ENCODE results near the gene SREK1.
"Not testable (repeated sequence)": the region's sequence is repeated elsewhere in the genome, so short reads cannot be mapped to it uniquely, and the experiment has no call there.

The SREK1 gene, protein sequence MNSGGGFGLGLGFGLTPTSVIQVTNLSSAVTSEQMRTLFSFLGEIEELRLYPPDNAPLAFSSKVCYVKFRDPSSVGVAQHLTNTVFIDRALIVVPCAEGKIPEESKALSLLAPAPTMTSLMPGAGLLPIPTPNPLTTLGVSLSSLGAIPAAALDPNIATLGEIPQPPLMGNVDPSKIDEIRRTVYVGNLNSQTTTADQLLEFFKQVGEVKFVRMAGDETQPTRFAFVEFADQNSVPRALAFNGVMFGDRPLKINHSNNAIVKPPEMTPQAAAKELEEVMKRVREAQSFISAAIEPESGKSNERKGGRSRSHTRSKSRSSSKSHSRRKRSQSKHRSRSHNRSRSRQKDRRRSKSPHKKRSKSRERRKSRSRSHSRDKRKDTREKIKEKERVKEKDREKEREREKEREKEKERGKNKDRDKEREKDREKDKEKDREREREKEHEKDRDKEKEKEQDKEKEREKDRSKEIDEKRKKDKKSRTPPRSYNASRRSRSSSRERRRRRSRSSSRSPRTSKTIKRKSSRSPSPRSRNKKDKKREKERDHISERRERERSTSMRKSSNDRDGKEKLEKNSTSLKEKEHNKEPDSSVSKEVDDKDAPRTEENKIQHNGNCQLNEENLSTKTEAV

DNA sequence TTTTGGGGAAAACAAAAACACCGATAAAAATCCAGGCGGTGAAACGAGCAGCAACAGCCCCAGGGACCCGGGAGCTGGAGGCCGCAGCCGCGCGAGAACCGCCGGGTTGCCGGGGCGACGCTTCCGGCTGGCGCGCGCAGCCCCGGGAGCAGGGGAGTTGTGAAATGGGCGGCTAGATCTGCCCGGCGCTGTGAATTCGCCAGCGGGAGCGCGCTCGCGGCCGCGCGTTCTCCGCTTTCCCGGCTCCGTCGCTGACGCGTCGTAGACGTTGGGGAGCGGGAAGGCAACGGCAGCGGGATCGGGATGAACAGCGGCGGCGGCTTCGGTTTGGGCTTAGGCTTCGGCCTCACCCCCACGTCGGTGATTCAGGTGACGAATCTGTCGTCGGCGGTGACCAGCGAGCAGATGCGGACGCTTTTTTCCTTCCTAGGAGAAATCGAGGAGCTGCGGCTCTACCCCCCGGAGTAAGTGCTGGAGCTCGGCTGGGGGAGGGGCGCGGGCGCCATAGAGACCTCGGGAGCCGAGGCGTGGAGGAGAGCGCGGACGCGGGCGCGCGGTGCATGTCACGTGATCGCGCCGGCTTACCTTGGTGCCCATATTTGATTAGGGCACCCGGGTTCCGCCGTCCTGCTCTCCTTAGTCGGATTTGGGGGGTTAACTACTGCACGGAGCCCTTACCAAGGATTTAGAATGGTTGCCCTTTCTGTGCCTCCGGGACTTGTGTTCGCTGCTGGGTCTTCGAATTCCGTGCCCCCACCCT lies at the start of gene SREK1:
SREK1 (plus strand) TSS at position 227 of the 760 bp plus-strand sequence; CDS start at position 304, 77 bp downstream.
- peak; percentile 95 for DNase-seq (ENCODE audit: low read depth)

DNA sequence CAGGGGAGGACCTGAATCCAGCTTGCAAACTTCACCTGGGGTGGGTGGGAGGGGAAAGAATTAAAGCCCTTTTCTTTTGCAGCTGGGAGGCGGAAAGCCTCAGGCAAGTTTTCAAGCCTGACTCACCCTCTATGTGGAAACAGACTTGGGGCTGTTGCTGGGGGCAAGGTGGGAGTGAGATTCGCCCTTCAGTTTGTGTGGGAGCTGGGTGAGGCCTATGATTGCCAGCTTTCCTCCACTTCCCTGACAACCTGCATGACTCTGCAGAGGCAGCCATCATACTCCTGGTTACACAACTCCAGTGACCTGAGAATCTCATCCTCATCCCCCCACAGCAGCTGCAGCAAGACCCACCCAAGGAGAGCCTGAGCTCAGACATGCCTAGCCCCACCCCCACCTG lies 43.2 kb upstream of the SREK1 start:
- no peak for DNase-seq (ENCODE audit: low read depth)

DNA sequence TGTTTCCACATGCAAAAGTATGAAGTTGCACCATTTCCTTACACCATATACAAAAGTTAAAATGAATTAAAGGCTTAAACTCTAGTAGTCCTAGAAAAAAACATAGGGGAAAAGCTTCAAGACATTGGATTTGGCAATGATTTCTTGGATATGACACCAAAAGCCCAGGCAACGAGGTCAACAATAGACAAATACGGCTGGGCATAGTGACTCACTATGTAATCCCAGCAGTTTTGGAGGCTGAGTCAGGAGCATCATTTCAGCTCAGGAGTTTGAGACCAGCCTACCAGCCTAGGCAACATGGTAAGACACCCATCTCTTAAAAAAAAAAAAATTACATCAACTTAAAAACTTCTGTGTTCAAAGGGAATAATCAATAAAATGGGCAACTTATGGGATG lies 30.9 kb upstream of the SREK1 start:
- peak; percentile 65 for DNase-seq (ENCODE audit: low read depth)

DNA sequence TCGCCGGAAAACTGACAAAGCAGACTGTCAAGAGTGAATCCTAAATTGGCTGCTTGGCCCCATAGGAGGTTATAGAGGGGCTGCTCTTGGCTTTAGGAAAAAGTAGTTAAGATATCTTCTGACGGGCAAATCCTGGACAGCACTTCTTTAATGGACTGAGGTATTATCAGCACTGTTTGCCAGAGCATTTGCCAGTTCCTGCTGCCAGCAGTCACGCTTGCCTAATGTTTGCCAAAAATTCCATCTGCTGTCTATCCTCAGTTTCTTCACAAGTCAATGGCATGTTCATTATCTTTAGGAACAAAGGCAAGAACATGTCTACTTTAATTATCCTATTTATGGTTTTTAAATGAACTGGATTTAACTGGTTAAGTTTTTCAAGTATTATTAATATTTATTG lies 25.8 kb upstream of the SREK1 start:
- no peak for DNase-seq (ENCODE audit: low read depth)

DNA sequence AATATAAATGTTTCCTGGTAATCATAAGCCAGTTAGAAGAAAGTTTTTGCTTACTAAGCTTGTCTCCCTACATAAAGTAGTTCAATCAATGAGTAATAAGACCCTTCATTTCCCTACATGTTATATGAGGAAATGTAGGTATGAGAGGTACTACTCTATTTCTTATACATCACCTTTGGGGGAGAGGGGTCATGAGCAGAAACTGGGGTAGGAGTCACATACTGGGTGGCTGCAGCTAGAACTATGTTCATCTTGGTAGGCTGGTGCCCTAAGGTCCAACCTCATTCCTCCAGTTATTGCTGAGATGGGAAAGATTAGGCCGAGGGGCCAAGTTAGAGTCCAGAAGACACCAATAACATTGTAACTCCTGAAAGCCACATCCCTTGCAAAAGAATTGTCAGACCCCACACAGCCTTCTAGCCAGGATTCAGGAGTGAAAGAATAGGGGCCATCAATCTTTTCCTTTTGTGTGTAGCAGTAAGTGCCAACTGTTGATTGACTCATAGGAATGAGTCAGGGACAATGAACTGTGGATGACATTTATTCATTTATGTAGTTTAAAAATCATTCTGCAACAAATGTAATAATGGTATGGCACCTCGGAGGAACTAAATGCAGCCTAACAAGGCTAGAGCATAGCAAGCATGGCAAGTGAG lies 21.6 kb upstream of the SREK1 start:
- peak; percentile 36 for DNase-seq (ENCODE audit: low read depth)

DNA sequence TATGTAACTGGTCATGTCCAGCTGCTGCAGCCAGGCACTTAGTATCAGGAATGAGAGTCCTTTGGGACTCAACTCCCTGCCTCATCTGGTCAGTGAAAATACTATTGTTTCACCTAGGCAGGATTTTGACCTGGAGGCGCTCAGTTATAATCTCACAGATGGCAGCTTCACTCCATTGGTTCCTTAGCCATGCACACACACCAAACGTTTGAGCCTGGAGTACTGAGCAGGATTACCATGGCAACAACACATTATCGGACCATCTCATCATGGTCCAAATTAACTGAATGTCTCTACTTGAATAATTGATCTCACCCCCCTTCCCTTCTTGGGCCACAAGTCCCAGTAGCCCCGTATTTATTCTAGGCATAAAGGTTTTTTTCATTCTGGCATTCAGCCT lies 15.0 kb upstream of the SREK1 start:
- no peak for DNase-seq (ENCODE audit: low read depth)

DNA sequence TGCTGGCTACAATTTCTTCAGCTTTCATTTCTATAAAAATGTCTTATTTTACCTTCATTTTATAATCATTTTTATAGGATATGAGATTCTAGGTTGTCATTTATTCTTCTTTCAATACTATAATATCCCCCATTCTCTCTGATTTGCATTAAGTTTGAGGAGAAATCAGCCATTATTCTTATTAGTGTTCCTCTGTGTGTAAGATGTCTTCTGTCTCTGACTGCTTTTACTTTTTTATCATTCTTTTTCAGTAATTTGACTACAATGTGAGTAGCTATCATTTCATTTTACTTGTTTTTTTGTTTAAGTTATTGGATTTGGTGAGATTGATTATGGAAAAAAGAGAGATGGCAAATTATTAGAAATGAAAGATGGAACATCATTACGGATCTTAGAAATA lies 13.6 kb upstream of the SREK1 start:
- DNase-seq (ENCODE audit: low read depth): no peak

DNA sequence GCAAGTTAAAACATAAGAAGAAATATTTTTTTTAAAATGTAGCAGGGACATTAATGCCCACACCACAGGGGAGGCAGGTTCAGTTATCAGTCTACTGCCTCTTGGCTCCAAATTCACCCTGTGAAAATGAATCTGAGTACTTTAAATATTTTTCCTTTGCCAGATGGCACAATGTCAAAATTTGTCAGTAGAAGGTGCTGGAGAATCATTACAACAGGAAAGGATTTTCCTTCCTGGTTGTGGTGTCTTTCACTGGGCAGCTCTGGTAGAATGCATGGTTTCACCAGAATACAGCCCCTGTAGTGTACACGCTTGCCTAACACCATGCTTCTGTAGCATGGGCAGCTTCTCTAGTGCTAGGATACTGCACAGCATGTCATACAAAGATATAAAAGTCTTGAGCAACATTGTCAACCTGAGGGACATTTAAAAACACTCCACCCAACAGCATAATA lies 9.7 kb upstream of the SREK1 start:
- peak; percentile 13 for DNase-seq (ENCODE audit: low read depth)

DNA sequence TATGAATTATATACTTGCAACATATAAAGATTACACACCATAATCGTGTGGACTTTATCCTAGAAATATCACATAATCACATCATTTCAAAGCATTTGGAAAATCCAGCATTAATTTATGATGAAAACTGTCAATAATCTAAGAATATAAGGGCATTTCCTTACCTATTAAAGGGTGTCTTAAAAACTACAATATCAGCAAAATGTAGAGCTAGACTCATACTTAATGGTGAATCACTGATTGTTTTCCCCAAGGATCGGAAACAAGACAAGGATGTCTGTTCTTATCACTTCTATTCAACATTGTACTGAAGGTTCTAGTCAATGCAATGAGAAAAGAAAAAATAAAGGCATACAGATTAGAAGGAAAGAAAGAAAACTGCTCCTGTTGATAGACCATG lies 8.0 kb upstream of the SREK1 start:
- no peak for DNase-seq (ENCODE audit: low read depth)

DNA sequence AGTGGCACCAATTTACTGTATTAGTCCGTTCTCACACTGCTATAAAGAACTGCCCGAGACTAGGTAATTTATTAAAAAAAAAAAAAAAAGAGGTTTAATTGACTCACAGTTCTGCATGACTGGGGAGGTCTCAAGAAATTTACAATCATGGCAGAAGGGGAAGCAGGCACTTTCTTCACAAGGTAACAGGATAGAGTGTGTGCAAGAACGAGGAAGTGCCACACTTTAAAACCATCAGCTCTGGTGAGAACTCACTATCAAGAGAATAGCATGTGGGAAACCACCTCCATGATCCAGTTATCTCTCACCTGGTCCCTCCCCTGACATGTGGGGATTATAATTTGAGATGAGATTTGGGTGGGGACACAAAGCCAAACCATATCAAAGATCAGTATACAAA lies 7.2 kb upstream of the SREK1 start:
- not testable (repeated sequence) for DNase-seq (ENCODE audit: low read depth)

DNA sequence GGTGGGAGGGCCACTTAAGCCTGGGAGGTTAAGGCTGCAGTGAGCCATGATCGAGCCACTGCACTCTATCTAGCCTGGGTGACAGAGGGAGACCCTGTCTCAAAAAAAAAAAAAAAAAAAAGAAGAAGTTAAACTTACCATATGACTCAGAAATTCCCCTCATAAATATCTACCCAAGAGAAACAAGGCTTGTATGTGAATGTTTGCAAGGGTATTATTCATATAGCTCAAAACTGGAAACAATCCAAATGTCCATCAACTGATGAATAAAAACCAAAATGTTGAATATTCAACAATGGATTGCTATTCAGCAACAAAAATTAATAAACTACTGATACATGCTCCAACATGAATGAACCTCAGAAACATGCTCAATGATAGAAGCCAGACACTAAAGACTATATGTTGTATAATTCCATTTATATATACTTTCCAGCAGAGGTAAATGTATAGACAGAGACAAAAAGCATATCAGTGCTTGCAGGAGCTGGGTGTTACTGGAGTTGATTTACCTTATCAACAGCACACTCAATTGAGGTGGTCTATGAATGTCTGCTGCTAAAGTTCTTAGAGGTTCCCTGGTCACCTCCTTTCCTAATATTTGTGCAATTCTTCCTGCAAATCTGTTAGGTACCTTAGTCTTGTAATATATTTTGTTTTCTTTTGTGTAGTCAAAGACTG lies 5.3 kb upstream of the SREK1 start:
- DNase-seq (ENCODE audit: low read depth): peak; percentile 6

DNA sequence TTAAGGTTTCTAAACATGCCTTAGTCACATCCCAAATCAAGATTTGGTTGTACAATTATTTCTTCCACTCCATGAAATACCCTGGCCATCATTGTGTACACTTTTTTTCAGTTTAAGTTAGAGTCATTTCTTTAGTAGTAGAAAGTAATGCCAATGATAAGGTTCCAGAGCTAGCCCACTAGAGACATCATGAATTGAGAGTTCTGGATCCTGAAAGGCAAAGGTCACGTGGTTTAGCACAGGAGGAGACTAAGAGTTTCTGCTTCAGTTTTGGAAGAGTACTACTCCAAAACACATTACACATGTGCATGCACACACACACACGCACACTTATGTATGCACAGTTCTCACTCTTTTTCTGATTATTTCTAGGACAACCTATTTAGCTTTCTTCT lies 4.8 kb upstream of the SREK1 start:
- no peak for DNase-seq (ENCODE audit: low read depth)

DNA sequence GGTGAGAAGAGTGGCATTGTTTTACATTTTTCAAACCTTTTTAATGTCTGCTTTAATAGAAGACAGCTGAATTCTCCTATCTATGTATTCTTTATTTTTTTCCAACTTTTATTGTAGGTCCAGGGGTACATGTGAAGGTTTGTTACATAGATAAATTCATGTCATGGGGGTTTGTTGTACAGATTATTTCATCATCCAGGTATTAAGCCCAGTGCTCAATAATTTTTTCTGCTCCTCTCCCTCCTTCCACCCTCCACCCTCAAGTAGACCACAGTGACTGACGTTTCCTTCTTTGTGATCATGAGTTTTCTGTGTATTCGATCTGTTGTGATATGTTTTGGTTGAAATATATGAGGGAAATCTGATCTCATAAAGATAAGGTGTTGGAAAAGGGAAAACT lies 1.7 kb upstream of the SREK1 start:
- DNase-seq (ENCODE audit: low read depth): no peak

DNA sequence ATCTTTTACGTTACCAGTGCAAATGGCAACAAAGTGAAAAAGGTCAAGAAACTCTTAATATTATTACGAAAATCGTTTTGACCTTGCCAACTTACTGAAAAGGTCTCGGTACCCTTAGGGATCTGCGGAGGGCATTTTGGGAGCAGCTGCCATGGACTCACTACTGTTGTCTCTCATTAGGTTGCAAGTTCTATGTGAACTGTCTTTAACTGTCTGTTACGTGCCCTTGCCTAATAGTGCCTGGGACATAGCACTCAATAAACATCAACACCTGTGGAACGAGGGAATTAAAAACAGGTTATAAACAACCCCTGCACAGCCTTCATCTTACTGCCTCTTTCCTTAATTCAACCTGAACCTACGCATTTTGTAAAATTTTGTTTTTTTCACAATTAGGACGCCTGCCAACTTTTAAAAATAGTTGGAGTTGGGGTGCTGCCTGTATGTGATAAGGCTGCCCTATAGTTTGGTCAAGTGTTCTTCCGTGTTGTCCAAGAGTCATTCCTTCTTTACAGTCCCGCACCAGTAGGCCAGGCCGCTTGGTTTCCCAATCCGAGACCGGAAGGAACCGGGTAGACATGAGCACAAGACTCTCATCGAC lies 527 bp upstream of the SREK1 start:
- peak; percentile 1 for DNase-seq (ENCODE audit: low read depth)

DNA sequence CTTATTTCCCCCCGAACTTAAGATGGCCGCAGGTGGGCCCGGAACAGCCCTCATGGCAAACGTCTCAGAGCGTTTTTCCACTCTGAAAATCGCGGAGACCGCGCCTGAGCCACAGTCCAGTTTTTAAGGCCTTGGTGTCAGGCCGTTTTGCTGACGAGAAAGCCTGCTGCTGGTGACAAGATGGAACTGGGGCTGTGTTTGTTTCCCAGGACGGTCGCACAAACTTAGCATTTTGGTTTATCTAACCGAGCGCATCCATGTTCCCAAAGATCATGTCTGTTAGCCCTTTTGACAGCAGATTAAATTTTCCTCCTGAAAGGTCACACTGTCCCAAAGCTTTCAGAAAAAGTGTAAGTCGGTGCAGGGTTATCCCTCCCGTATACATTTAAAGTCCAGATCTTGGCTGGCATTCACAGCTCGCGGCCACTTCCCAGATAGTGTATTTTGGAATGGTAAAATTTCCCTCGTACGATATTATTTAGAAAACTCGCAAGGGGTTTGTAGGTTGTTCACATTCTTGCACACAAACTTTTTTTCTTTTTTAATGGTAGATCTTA lies 812 bp downstream of the SREK1 start:
- DNase-seq (ENCODE audit: low read depth): no peak

DNA sequence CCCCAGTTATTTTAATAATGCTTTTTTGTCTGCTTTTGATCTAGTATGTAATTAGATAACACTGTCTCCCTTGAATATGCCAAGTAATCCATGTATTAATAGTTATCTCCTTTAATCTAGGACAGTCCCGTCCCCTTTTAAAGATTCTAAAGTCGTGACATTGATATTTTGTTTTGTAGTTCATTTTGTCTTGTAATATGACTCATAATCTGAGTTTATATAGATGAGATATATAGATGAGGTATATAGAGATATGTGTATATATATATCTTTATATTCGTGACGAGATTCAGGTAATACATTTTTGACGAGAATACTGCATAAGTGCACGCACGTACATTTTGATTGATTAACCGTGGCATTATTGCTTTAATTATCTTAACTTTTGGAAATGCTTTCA lies 1.6 kb downstream of the SREK1 start:
- no peak for DNase-seq (ENCODE audit: low read depth)

DNA sequence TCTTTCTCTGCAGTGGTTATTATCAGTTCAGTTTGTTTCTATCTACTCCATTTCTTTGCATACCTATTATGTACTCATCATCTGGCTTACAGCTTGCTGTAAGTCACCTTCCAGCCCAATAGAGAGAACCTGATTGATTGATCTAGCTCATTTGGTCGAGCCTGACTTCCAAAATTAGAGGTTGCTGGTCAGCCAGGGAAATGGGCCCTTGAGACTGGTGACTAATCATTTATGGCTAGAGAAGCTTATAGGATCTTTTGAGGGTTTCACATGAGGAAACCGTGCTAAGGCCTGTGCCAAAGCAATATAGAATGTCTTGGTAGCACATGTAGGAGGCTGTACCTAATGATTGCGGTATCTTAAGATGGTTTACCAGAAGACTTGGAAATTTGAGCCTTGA lies 5.8 kb downstream of the SREK1 start:
- DNase-seq (ENCODE audit: low read depth): peak; percentile 9

DNA sequence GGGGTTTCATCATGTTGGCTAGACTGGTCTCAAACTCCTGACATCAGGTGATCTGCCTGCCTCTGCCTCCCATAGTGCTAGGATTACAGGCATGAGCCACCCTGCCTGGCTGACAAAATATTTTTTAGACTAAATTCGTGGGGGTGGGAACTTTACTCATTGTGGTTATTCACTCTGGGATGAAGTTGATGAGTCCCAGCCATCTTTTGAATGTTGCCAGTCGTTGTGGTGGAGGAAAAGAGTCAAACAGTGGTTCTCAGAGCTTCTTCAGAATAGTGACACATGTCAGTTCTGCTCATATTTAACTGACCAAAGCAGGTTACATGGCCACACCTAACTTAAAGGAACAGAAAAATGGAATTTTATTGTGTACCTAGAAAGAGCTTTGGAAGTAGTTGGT lies 6.9 kb downstream of the SREK1 start:
- no peak for DNase-seq (ENCODE audit: low read depth)

DNA sequence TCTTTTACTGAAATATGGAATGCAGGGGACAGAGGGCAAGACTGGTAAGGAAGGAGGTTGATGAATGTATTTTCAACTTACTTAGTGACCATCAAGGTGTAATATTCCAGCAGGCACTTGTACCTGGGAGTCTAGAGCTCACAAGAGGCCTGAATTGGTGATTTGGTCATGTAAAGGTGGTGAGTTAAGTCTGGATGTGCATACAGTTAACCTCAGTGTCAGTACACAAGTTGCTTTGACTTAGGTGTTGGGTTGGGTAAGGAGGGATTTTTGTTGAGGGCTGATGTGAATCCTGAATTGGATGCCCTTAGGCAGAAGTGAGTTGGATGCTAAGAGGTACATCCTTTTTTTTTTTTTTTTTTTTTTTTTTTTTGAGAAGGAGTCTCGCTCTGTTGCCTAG lies 7.4 kb downstream of the SREK1 start:
- DNase-seq (ENCODE audit: low read depth): no peak

DNA sequence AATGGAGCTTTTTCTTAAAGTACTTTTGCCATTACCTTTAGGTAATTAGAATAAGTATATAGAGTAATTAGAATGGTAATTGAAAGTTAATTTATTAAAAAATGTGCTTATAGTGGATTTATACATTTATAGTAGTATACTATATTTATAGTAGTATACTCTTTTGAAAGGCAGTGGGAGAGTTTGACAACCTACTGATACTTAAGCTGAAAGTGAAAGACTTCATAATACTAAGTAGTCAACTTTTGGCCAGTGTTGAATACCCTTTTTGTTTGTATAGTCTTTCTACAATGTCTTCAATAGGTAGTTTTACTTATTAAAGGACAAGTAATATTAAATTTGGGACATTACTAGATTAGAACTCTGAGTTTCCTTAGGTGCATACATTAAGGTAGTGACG lies 12.9 kb downstream of the SREK1 start:
- no peak for DNase-seq (ENCODE audit: low read depth)

DNA sequence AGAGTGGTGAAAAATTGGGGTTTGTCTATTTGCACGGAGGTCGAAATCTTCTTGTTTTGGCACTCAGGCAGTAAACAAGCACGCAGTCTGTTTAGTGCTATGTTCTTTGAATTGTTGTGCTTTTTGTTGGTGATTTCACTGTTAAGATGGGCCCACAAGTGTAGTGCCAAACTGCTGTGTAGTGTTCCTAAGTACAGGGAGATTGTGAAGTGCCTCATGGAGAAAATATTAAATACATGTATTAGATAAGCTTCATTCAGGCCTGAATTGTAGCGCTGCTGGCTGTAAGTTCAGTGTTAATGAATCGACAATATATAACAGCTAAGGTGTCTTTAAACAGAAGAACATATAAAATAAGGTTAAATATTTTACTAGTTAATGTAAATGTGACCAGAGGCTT lies 17.3 kb downstream of the SREK1 start:
- DNase-seq (ENCODE audit: low read depth): no peak
